Ovary (tissue), 9 donors: ENCODE measurements around the gene CXCL10. TPM values are rescaled to one million over a fixed set of nuclear protein-coding genes. Genes with fewer than 3 reads are reported as not detected.
A peak's percentile ranks its signal among the peaks of the same experiment; 100 is the strongest.

Experiments used
- DNase-seq, 5 donors: peaks; one replicate each; pipeline ENCODE4 v3.0.0-alpha.2; 2019 to 2020
- H3K27ac ChIP-seq, 2 donors: fragments of 200-600 bp; one replicate each; pipeline versions ENCODE4 v1.5.1 to v1.8.0; 2019 to 2022
- H3K27me3 ChIP-seq: fragments of 200-600 bp; one replicate; pipeline ENCODE4 v1.8.0; 2022
- H3K36me3 ChIP-seq: fragments of 200-600 bp; sonication (generic); one replicate; pipeline ENCODE4 v1.5.1; 2019
- H3K4me1 ChIP-seq: one replicate; pipeline ENCODE4 v1.8.1; 2013; ENCODE audit warnings: mild to moderate bottlenecking, moderate library complexity; ENCODE audit not compliant: insufficient read depth
- H3K4me3 ChIP-seq: fragments of 200-600 bp; sonication (generic); one replicate; pipeline ENCODE4 v1.5.1; 2017
- H3K9me3 ChIP-seq, 2 donors: fragments of 200-600 bp in 1 of 2; sonication (generic) in 1 of 2; one replicate each; pipeline versions ENCODE4 v1.5.1 to v1.8.1; 2013 to 2019; ENCODE audit warnings: mild to moderate bottlenecking in 1 of 2, moderate library complexity in 1 of 2
- CTCF ChIP-seq, 3 donors: fragments of 450-650 bp in 2 of 3; fragments of 200-600 bp in 1 of 3; IDR thresholded peaks; one replicate each; pipeline versions ENCODE4 v1.5.1 to v1.8.0; 2016 to 2022; ENCODE audit warnings: antibody characterized with exemption in 3 of 3, mild to moderate bottlenecking in 1 of 3
- EP300 ChIP-seq: sonication (generic); formaldehyde crosslinking; IDR thresholded peaks from one replicate; pipeline ENCODE4 v1.6.1; 2017; ENCODE audit warnings: antibody characterized with exemption
- POLR2A ChIP-seq: fragments of 450-650 bp; IDR thresholded peaks from one replicate; pipeline ENCODE4 v1.6.1; 2017; ENCODE audit warnings: antibody characterized with exemption, mild to moderate bottlenecking, moderate library complexity
- WGBS, 3 donors: extraction: QIAGEN DNeasy Blood & Tissue Kit in 1 of 3; methylation state at CpG; one replicate each; pipeline versions ENCODE4 v1.1.5 to v1.1.7; 2013 to 2017; 5-methylcytosine and 5-hydroxymethylcytosine counted together
- intact Hi-C, 4 donors: fragments of 100-400 bp; cut with DNase I; formaldehyde crosslinking; loops; one replicate each; pipeline versions ENCODE4 v1.11.0 to v1.15.1; 2022 to 2023
- polyA plus RNA-seq, 2 donors: library from polyadenylated mRNA; stranded (reverse); fragments of 200-250 nt in 1 of 2; fragments of 350-450 nt in 1 of 2; fragmentation: Illumina TruSeq in 1 of 2; extraction: RNeasy Lipid Tissue Mini Kit (QIAGEN cat#74804) in 1 of 2; gene quantifications; one replicate each; pipeline ENCODE4 v1.2.3, GENCODE V29; 2013 to 2014
- total RNA-seq, 7 donors: library from RNA; depleted of rRNA in 2 of 7; stranded (reverse); fragments of >200 nt in 2 of 7; fragmentation: NEBNext Ultra II Directional in 3 of 7; extraction: Animal tissue kit (Norgen Biotek cat#: 25700) in 3 of 7; gene quantifications; one replicate each; pipeline versions ENCODE4 v1.1.0 to v1.2.4, GENCODE V29; 2016 to 2023
- donor health status: DM: no; HTN: no; CAD: no; lungs with moderate emphysema.
- donor health status: DM: no; HTN: no; CAD: no.
- donor health status: Bipolar disorder and iron deficiency.
- donor health status: DM: yes; HTN: yes; CAD: no.
- donor health status: DM: no; HTN: no; CAD: no.
- donor health status: DM: yes; HTN: yes; CAD: no.

CXCL10 gene
- total and polyA plus RNA-seq, 9 donors = 0.12 to 17.3 (median 1.0) TPM; not detected in 3

- DNase-seq = no peak
- Histone ChIP-seq H3K27me3 (no peaks in the 10 kb centered on the region), H3K36me3 (no peaks in the 10 kb centered on the region), H3K4me3 (no peak overlapping the region), H3K27ac (no peak overlapping the region), H3K9me3 (no peaks in the 10 kb centered on the region), H3K4me1 (peaks cover 2% of the 10 kb centered on the region)
- 6 to 13% (median 8%) methylated on average over 5 of the region's 5 CpGs for WGBS, 3 donors
- intact Hi-C loops = loop anchor here in 2 of 4 donors (10.0 kb wide), 2 partner anchors 69 to 509 kb away; no protein-coding TSS in a partner anchor
- TF ChIP-seq CTCF (IDR thresholded peaks at IDR 0.05) (peak in 2 of 3 donors; percentile 27 to 66), EP300 (no peak), POLR2A (no peak)
Observed at GRCh38 chr4:75995727-75996126, 27.6 kb downstream of the CXCL10 start.

GRCh38 chr4:75992462-75992861, 30.8 kb downstream of the CXCL10 start:
- no peak overlapping the region for H3K27ac ChIP-seq
- H3K4me1 ChIP-seq = peaks cover 5% of the 10 kb centered on the region
- no peaks in the 10 kb centered on the region for H3K9me3 ChIP-seq
- WGBS, 3 donors = 81 to 97% (median 83%) methylated on average over 1 of the region's 1 CpG
- no peak for TF ChIP-seq CTCF (IDR thresholded peaks at IDR 0.05)
- TF ChIP-seq POLR2A = no peak
- TF ChIP-seq EP300 = no peak
- intact Hi-C loops = loop anchor here in 3 of 4 donors (5.0 to 10.0 kb wide), 3 partner anchors 72 to 512 kb away; no protein-coding TSS in a partner anchor
- no peaks in the 10 kb centered on the region for H3K36me3 ChIP-seq
- no peak for DNase-seq
- H3K4me3 ChIP-seq = no peak overlapping the region
- H3K27me3 ChIP-seq = no peaks in the 10 kb centered on the region

- Histone ChIP-seq H3K4me1 (peaks cover 5% of the 10 kb centered on the region), H3K36me3 (no peaks in the 10 kb centered on the region), H3K27me3 (no peaks in the 10 kb centered on the region), H3K9me3 (no peaks in the 10 kb centered on the region), H3K4me3 (peak overlapping the region; percentile 72), H3K27ac (no peak overlapping the region)
- intact Hi-C loops = loop anchor here in 3 of 4 donors (5.0 to 10.0 kb wide), 3 partner anchors 75 to 515 kb away; no protein-coding TSS in a partner anchor
- 0 to 2% (median 1%) methylated on average over 20 of the region's 20 CpGs for WGBS, 3 donors
- TF ChIP-seq CTCF (IDR thresholded peaks at IDR 0.05) (no peak), EP300 (no peak), POLR2A (no peak)
- no peak for DNase-seq
Observed at GRCh38 chr4:75989846-75990528, 33.3 kb downstream of the CXCL10 start.

- WGBS, 3 donors = 70 to 79% (median 72%) methylated on average over 3 of the region's 3 CpGs
- Histone ChIP-seq H3K9me3 (no peaks in the 10 kb centered on the region), H3K36me3 (no peaks in the 10 kb centered on the region), H3K4me3 (no peak overlapping the region), H3K27ac (no peak overlapping the region), H3K27me3 (no peaks in the 10 kb centered on the region), H3K4me1 (peaks cover 2% of the 10 kb centered on the region)
- TF ChIP-seq POLR2A (no peak), EP300 (no peak), CTCF (IDR thresholded peaks at IDR 0.05) (no peak)
- no peak for DNase-seq
- intact Hi-C loops = no loop called here
Observed at GRCh38 chr4:75985116-75985515, 38.2 kb downstream of the CXCL10 start.
